HG02938 (cell line): ENCODE results near the gene INPP5D.

Source experiments
- ATAC-seq: cut with Tn5 transposase; IDR thresholded peaks from one replicate; pipeline ENCODE4 v1.9.1; 2021; ENCODE audit warnings: mild to moderate bottlenecking, moderate library complexity; ENCODE audit not compliant: unreplicated experiment

The INPP5D gene

DNA sequence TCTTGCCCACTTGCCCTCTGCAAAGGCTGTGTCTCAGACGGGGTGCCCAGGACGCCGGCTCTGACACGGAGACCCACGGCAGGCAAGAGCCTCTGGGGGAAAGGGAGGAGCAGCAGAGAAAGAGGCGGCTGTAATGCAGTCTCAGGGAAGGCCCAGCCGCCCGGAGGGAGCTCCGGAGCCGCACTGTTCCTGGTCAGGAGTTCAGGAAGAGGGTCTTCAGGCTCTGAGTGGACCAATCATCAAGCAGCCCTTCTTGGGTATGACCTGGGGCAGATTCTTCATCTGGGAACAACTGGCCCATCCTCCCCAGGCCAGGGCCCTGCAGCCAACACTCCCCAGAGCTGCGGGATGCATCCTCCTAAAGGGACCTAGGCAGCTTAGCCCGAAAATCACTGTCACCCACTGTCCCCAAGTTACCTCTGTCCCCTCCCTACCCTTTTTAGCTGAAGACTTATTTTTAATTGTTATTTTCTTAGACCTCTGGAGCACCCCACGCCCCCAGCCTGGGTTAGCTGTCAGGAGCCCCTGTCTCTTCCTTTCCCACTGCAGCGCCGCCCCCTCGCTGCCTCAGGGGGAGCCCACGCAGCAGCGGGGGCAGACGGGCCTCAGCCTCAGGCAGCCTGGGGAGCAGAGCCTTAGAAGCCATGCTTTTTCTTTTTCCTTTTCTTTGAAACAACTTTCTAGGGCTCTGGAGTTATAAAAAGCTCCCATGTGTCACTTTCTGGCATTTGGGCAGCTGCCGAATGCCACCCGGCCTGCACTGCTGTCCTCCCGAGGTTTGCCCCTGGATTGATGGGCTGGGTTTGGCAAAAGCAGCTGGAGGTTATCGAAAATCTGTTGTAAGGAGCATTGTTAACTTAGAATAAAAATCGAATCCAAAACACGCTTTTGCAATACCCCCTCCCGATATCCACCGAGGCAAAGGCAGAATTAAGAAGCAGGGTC, 28.3 kb upstream of the INPP5D start:
- ATAC-seq = no peak

DNA sequence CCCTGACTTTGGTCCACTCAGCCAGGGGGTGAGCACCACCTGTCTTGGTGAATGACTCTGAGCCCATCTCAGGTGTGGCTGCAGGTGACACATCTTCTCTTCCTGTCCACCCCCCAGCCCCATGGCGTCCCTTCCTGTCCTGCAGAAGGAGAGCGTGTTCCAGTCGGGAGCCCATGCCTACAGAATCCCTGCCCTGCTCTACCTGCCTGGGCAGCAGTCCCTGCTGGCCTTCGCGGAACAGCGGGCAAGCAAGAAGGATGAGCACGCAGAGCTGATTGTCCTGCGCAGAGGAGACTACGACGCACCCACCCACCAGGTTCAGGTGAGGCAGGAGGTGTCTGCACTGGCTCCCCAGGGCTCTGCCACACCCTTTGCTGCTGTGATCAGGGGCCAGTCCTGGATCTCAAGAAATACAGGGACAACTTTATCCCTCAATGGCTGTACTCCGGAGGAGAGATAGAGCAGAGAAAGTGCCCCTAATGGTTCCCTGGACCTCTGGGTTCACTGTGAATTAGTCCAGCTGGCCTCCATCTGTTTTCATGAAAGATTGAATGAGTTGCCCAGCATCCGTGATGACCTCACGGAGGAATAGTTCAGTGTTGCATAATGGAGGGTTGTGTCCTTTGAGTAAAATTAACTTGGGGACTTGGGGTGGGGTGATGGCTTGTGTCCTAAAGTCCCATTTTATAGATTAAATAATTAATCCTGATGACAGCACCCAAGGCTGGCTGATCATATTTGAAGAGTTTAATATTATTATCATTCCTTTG, 27.4 kb upstream of the INPP5D start, which contains the start of gene NEU2:
NEU2 (plus strand) TSS at position 122 of the 770 bp plus-strand sequence; CDS start at position 122, 0 bp downstream.
- no peak for ATAC-seq

DNA sequence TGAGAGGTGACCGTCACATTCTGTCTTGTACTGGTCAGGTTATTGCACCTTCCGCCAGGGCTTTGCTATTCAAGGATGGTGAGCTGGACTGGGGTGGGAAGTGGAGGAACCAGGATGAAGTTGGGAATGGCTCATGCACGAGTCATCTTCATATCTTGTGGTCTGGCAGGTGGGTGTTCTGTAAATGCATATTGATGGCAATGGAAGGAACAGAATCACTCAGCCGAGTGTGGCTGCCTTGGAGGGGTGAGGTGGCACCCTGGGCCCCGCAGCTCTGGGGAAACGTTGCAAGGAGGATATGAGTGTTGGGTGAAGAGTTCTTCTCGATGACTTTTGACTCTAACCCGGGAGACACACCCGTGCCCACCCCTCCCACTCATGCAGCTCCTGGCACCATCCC, 26.5 kb upstream of the INPP5D start:
- no peak for ATAC-seq

DNA sequence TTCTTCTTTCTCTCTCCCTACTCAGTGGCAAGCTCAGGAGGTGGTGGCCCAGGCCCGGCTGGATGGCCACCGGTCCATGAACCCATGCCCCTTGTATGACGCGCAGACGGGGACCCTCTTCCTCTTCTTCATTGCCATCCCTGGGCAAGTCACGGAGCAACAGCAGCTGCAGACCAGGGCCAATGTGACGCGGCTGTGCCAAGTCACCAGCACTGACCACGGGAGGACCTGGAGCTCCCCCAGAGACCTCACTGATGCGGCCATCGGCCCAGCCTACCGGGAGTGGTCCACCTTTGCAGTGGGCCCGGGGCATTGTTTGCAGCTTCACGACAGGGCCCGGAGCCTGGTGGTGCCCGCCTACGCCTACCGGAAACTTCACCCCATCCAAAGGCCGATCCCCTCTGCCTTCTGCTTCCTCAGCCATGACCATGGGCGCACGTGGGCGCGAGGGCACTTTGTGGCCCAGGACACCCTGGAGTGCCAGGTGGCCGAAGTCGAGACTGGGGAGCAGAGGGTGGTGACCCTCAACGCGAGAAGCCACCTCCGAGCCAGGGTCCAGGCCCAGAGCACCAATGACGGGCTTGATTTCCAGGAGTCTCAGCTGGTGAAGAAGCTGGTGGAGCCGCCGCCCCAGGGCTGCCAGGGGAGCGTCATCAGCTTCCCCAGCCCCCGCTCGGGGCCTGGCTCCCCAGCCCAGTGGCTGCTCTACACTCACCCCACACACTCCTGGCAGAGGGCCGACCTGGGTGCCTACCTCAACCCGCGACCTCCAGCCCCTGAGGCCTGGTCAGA, 25.9 kb upstream of the INPP5D start:
- ATAC-seq = no peak

DNA sequence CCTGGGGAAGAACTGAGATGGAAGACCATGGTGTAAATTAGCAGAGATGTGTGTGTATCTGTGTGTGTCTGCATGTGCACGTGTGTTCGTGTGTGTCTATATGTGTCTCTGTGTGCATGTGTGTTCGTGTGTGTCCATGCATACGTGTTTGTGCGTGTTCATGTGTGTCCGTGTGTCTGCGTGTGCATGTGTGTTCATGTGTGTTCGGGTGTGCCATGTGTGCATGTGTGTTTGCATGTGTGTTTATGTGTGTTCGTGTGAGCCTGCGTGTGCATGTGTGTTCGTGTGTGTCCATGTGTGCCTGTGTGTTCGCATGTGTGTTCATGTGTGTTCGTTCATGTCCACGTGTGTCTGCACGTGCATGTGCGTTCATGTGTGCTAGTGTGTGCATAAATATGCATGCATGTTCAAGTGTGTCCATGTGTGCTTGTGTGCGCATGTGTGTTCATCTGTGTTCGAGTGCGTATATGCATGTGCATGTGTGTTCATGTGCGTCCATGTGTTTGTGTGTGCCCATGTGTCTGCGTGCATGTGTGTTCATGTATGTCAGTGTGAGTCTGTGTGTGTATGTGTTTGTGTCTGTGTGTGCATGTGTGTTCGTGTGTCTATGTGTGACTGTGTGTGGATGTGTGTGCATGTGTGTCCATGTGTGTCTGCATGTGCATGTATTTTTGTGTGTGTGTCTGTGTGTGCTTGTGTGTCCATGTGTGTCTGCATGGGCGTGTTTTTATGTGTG, 24.5 kb upstream of the INPP5D start:
- no peak for ATAC-seq

DNA sequence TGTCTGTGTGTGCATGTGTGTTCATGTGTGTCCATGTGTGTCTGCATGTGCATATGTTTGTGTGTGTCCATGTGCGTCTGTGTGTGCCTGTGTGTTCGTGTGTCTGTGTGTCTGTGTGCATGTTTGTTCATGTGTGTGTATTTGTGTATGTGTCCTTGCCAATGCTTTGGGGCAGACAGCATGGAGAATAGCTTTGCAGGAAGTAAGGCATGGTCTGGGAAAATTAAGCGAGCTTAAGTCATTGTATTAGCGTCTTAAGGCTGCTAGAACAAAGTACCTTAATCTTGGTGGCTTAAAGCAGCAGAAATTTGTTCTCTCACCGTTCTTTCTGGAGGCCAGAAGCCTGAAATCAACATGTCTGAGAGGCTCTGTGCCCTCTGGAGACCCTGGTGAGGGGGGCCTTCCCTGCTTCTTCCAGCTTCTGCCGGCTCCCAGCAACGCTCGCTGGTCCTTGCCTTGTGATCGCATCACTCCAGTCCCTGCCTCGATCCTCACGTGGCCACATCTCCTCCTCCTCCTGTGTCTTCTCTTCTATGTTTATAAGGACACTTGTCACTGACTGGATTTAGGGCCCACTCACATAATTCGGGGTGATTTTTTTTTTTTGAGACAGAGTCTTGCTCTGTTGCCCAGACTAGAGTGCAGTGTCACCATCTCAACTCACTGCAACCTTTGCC, 23.8 kb upstream of the INPP5D start:
- ATAC-seq = no peak

DNA sequence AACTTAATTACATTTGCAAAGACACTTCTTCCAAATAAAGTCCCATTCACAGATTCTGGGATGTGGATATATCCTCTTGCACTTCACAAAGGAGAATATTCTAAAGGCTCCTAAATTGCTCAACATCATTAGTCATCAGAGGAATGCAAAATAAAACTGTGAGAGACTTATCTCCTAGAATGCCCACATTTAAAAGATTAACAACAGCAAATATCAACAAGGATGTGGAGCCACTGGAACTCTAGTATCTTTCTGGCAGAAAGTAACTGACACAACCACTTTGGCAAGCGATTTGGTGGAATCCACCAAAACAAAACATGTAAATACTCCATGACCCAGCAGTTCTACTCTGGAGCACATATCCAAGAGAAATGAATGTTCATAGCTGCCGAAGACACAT, 23.1 kb upstream of the INPP5D start:
- no peak for ATAC-seq

DNA sequence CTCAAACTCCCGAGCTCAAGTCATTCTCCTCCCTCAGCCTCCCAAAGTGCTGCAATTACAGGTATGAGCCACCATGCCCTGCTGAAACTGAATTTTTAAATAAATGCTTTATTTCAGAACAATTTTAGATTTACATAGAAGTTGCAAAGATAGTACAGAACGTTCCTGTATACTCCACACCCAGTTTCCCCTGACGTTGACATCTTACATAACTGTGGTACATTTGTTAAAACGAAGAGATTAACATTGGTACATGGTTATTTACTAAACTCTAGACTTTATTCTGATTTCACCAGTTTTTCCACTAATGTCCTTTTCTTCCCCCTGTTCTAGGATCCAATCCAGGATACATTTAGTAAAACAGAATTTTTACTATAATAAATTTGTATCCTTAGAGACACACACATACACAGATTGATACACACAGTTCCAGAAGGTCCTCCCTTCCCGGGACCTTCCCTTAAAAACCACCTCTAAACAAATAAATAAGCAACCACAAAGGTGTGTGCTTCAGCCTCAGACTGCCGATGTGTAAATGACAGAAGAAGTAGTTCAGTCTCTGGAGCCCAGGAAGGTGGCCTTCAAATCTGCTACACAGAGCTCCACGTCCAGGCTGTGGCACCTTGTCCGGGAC, 20.8 kb upstream of the INPP5D start:
- no peak for ATAC-seq

DNA sequence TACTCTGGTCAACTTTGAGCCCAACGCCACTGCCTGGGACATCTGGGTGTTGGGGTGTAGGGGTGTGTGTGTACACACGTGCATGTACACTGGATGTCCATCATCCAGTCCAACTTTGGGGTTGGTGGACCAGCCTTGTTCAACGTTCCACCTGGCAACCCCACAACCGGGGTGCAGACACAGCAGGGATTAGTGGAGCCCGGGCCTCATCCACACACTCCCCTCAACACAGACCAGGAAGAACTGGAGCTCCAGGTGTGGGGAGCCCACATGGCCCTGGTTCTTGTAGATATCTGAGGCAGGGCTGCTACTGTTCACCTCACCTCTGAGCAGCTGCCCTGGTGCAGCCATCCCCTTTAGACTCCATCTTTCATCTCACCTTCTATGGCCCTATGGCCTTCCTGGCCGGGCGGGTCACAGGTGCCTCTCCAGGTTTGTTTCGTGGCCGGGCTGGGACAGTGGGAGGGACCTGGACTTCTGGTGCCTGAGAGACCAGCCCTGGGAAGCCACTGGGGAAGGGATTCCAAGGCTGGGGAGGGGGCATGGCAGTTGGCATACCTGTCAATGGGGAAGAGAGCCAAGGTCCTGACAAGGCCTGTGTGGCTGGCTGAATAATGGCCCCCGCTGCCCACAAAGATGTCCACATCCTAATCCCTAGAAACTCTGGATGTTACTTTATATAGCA, 20.2 kb upstream of the INPP5D start:
- ATAC-seq = no peak

DNA sequence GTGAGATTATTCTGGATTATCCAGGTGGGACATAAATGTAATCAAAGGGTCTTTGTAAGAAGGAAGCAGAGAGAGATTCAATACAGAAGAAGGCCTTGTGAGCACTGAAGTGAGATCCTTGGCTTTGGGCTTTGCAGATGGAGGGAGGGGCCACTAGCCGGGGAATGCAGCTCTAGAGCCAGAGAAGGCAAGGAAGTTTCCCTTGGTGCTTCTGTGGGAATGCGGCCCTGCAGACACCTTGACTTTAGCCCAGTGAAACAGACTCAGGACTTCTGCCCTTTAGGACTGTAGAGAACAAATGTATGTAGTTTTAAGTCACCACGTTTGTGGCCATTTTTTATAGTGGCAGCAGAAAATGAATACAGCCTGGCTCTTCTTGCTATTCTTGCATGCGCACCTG, 19.6 kb upstream of the INPP5D start:
- ATAC-seq = no peak

DNA sequence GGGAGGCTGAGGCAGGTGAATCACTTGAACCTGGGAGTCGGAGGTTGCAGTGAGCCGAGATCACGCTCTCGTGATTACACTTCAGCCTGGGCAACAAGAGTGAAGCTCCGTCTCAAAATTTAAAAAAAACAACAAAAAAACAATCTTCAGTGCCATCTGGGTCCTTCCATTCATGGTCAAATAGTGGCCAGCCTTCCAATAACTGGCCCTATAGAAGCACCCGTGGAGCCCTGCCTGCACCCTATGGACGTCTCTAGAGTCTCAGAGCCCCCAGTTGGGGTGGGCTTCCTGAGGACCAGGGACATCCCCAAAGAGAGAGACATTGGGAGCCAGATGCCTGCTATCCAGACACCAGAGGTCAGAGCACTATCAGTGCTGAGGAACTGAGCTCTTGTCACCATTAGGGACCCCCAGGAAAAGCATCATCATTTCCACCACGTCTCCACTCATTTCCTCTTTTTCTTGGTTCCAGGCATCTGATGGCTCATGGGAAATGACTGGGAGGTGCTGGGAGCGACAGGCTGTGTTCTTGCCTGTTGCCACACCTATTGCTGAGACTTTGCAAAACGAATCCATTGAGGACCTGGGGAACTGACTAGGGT, 18.3 kb upstream of the INPP5D start:
- ATAC-seq = no peak

DNA sequence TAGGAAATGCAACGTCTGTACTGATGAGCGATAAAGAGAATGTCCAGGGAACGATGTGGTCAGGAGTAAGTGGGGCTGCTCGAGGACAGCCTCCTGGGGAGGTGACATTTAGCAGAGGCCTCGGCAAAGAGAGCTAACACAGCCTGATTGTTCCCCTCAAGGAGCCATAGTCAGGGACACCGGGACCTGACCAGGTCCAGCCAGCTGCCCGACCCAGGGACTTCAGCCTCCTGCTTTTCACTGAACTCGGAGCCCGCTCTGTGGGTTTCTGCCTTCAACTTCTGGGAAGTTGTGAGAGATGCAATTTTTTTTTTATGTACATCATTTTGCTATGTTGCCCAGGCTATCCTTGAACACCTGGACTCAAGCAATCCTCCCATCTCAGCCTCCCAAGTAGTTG, 17.6 kb upstream of the INPP5D start:
- ATAC-seq = no peak

DNA sequence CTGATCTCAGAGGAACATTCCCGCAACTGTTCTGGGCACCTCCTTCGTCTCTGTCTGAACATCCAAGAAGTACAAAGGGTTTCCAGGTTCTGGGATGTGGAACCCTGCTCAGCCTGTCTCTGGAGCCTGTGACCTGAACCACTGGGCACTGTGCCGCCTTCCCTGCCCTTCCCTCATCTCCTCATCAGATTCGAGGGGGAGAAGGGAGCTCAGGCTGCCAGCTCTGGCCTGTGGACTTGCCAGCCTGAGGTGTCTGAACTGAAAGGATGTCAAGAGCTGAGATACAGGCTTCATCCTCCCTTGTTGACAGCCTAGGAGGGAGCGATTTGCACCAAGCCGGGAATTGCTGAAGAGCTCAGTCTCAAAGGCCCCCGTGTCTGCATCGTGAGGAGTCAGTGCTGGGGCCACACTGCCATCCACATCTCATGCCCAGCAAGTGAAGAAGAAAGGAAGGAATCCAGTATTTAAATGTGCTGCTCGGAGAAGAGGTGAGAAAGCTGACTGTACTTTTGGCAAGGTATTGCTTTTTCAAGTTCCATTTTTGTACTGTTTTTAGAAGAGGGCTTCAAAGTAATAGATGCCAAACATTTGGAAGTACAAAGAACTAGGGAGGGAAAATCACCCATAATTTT, 15.1 kb upstream of the INPP5D start:
- no peak for ATAC-seq

DNA sequence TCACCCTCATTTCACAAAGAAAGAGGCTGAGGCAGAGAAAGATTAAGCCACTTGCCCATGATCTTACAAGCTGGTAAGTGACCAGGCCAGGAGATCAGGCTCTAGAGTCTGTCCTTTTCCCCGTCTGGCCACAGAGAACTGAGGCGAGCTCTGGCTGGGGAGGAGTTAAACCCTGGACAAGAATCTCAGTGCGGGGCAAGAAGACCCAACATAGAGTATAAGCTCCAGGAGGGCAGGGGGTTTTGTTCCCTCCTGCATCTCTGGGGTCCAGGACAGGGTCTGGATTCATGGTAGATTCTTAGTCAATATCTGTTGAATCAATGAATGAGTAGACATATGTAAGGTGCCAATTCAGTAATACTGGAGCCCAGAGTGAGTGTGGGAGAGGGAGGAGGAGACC, 12.9 kb upstream of the INPP5D start:
- no peak for ATAC-seq

DNA sequence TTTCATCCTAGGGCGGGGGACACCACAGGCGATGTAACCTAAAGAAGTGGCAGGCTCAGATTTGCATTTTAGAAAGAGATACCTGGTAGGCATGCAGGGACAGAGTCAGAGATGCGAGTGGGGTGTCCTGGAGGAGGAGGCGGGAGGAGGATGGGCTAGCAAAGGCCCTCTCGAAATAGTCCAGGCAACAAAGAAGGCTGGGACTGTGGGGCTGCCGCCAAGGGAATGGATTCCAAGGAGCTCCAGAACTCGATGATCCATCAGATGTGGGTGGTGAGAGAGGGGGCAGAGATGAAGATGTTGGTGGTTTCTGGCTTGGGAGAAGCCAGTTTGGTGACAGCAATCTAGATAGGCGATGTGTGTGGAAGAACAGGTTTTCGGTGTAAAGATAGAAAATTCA, 12.5 kb upstream of the INPP5D start:
- ATAC-seq = no peak

DNA sequence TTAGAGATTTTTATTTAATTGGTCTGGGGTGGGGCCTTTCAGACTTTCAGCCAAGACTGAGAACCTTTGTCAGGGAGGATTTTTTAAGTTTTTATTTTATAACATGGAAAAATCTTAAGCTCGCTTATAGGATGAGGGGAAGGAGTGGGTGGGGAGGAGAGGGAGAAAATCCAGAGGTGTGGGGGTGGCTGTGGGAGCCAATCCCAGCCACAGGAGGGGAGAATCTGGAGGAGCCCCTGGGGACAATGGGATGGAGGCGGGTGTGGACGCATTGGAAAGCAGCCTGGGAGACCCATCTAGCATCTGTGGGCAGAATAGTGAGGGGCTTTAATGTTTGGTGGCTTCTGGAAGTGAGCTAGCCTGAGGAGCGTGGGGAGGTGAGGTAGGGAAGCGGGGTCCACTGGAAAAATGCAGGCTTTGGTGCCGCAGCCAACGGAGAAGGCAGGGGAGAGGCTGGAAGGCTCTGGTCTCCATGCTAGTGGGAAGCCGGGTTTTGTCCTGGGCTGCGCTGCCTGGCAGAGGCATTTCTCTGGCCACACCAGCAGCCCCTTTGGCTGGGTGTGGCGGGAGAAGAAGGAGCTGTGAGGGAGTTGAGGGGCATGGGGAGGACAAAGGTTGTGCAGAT, 11.5 kb upstream of the INPP5D start:
- ATAC-seq = no peak

DNA sequence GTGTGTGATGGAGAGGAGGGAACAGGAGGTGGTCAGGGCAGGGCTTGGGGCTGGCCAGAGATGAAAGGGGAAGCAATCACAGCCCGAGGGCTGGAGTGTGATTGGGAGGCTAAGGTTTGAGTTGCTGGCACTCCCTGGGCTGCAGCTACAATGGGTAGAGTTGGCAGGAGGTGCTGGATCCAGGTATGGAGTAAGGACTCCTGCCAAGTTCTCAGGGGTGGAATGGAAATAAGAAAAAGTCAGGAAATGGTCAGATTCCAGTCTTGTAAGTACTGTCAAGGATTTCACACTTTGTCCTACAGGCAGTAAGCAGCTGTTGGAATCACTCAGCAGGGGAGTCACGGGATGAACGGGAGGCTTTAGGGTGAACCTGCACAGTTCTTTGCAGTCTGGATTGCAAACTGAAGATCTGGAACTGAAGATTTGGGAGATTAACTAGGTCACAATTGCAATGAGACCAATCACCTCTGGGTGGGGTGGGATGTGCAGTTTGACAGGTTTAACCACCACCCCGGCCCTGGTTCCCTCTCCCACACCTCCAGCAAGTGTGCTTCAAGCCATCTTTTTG, 10.9 kb upstream of the INPP5D start:
- no peak for ATAC-seq
